CD8-positive, alpha-beta memory T cell (primary cell): ENCODE measurements around the gene SLC7A5. TPM values are rescaled to one million over a fixed set of nuclear protein-coding genes. Genes with fewer than 3 reads are reported as not detected.

Experiments
- CTCF ChIA-PET: fragments of 350-600 bp; sonication (Branson Sonifier 250); formaldehyde crosslinking; loops from one replicate; lab custom pipeline; 2021; ENCODE audit warnings: antibody characterized with exemption; lab: Charles Lee
- POLR2A ChIA-PET: fragments of 350-600 bp; sonication (Branson Sonifier 250); formaldehyde crosslinking; loops from one replicate; lab custom pipeline; 2021; ENCODE audit warnings: antibody characterized with exemption; lab: Charles Lee
- DNase-seq, 5 donors: peaks; one replicate each; pipeline versions ENCODE4 v3.0.0 to v3.0.0-alpha.2; 2020 to 2022; ENCODE audit warnings: mixed read lengths in 1 of 5
- H3K27ac ChIP-seq: one replicate; pipeline ENCODE4 v1.7.0; 2013; ENCODE audit warnings: low read depth, mild to moderate bottlenecking, low read length, moderate library complexity
- H3K27me3 ChIP-seq: 2 replicates; pipeline ENCODE4 v1.7.0; 2013; ENCODE audit warnings: low read length, mild to moderate bottlenecking; ENCODE audit not compliant: insufficient read depth, poor library complexity, severe bottlenecking
- H3K36me3 ChIP-seq: 2 replicates; pipeline ENCODE4 v1.7.0; 2013; ENCODE audit warnings: mild to moderate bottlenecking, low read length, moderate library complexity; ENCODE audit not compliant: insufficient read depth
- H3K4me1 ChIP-seq: 2 replicates; pipeline ENCODE4 v1.7.0; 2013; ENCODE audit warnings: mild to moderate bottlenecking, low read length, moderate library complexity; ENCODE audit not compliant: insufficient read depth
- H3K4me3 ChIP-seq: 2 replicates; pipeline ENCODE4 v1.7.0; 2013; ENCODE audit warnings: mild to moderate bottlenecking, low read length
- H3K9me3 ChIP-seq: 2 replicates; pipeline ENCODE4 v1.7.0; 2013; ENCODE audit warnings: mild to moderate bottlenecking, low read length
- H3K27ac Mint-ChIP-seq, 8 donors: one replicate each; pipeline ENCODE4 v1.8.0; 2020 to 2021; ENCODE audit warnings: mixed read lengths in 8 of 8, mild to moderate bottlenecking in 6 of 8, inconsistent platforms in 3 of 8, moderate library complexity in 3 of 8
- H3K27me3 Mint-ChIP-seq, 2 donors: one replicate each; pipeline ENCODE4 v1.8.0; 2020 to 2021; ENCODE audit warnings: mixed read lengths in 2 of 2, mild to moderate bottlenecking in 1 of 2, moderate library complexity in 1 of 2
- H3K36me3 Mint-ChIP-seq, 3 donors: one replicate each; pipeline ENCODE4 v1.8.0; 2020 to 2021; ENCODE audit warnings: mixed read lengths in 3 of 3, inconsistent platforms in 1 of 3, mild to moderate bottlenecking in 1 of 3
- H3K4me1 Mint-ChIP-seq, 3 donors: one replicate each; pipeline ENCODE4 v1.8.0; 2020 to 2021; ENCODE audit warnings: mixed read lengths in 3 of 3, inconsistent platforms in 1 of 3, mild to moderate bottlenecking in 1 of 3
- H3K4me3 Mint-ChIP-seq, 7 donors: one replicate each; pipeline ENCODE4 v1.8.0; 2020 to 2021; ENCODE audit warnings: mixed read lengths in 7 of 7, mild to moderate bottlenecking in 6 of 7, moderate library complexity in 4 of 7, inconsistent platforms in 2 of 7
- H3K9me3 Mint-ChIP-seq, 5 donors: one replicate each; pipeline ENCODE4 v1.8.0; 2020 to 2022; ENCODE audit warnings: mixed read lengths in 5 of 5, mild to moderate bottlenecking in 3 of 5, moderate library complexity in 2 of 5, inconsistent platforms in 1 of 5
- polyA plus RNA-seq: library from polyadenylated mRNA; unstranded; fragments of 300-500 nt; fragmentation: Illumina TruSeq; gene quantifications from one replicate; pipeline ENCODE4 v1.2.3, GENCODE V29; 2021
- total RNA-seq, 2 experiments: library from RNA; stranded (reverse); gene quantifications; one replicate each; pipeline ENCODE4 v1.2.3, GENCODE V29; 2021

SLC7A5 gene
- total and polyA plus RNA-seq, 3 experiments from 2014 or later, result 20.7 to 383 (median 366) TPM

DNA sequence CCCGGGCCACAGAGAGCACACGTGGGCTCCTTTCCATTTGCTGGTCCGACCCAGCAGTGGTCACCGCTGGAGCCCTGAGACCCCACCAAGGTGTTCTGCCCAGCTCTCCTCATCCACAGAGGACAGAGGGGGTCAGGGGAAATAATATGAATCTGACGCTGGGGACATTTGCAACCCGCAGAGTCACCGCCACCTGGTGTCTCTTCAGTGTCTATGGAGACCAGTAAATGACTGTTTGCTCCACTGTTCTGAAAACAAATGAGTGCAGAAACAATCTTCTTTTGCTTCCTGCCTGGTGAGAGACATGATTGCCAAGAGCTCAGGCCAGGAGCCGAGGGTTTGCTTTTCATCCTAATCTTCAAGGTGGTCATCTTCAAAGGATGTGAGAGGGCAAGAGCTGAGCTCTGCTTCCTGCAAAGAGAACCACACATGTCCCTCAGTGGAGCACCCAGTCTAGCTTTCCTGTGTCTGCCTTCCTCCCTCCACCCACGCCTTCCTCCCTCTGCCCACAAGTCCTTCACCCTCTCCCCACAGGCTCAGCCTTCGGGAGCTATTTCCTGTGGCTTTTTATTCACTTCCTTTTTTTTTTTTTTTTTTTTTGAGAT, 88.8 kb downstream of the SLC7A5 start:
- peak overlapping the region; percentile 71 to 99 (median 94) for H3K27ac Mint-ChIP-seq
- H3K4me1 Mint-ChIP-seq, result peaks cover 30 to 39% (median 36%) of the 10 kb centered on the region in 3 donors

More for the DNA sequence above, 88.8 kb downstream of the SLC7A5 start:
- peaks cover 0 to 7% of the 10 kb centered on the region in 2 donors for H3K27me3 Mint-ChIP-seq
- no peaks in the 10 kb centered on the region for H3K36me3 ChIP-seq
- H3K9me3 ChIP-seq, result no peaks in the 10 kb centered on the region
- ChIA-PET CTCF (interaction anchor here (0.6 to 4.2 kb wide), 13 partner anchors 12 to 658 kb away, joined by 3 to 227 read pairs (median 27); partner anchors contain the start of genes KLHDC4 and SLC7A5), POLR2A (interaction anchor here (0.6 to 2.1 kb wide), 3 partner anchors 19 to 91 kb away, joined by 3 to 17 read pairs (median 3); partner anchors contain the start of gene SLC7A5)
- peaks cover 42% of the 10 kb centered on the region for H3K4me1 ChIP-seq
- no peaks in the 10 kb centered on the region for H3K9me3 Mint-ChIP-seq
- H3K4me3 Mint-ChIP-seq, result peak overlapping the region; percentile 34 to 81 (median 72)
- H3K36me3 Mint-ChIP-seq, result no peaks in the 10 kb centered on the region
- H3K27me3 ChIP-seq, result no peaks in the 10 kb centered on the region
- no peak overlapping the region for H3K4me3 ChIP-seq
- H3K27ac ChIP-seq, result peak overlapping the region; percentile 39
- DNase-seq, result peak; percentile 20 to 59 (median 44)

Other genes starting within 250 kb of the SLC7A5 start
- 10 to 100 TPM; 71.5 to 77.3 TPM for gene KLHDC4, start 103.5 kb downstream of the SLC7A5 start, total RNA-seq
- gene KLHDC4, start 103.5 kb downstream of the SLC7A5 start, polyA plus RNA-seq, result 35.5 TPM
- gene CA5A, start 67.0 kb upstream of the SLC7A5 start, total RNA-seq, result not detected
- gene CA5A, start 67.0 kb upstream of the SLC7A5 start, polyA plus RNA-seq, result not detected
- gene BANP, start 81.9 kb upstream of the SLC7A5 start, total RNA-seq, result 10 to 100 TPM; 29.5 to 32.5 TPM
- 28.5 TPM for gene BANP, start 81.9 kb upstream of the SLC7A5 start, polyA plus RNA-seq